HG03097 (cell line): Measurements from ENCODE around the gene KIF16B.
"Not testable (repeated sequence)": the region's sequence is repeated elsewhere in the genome, so short reads cannot be mapped to it uniquely, and the experiment has no call there.

ENCODE experiments used
- ATAC-seq: cut with Tn5 transposase; IDR thresholded peaks from one replicate; pipeline ENCODE4 v1.9.1; 2021; ENCODE audit not compliant: unreplicated experiment, low FRiP score

Gene KIF16B

GRCh38 chr20:16596404-16596803, 23.2 kb upstream of the KIF16B start:
- not testable (repeated sequence) for ATAC-seq

GRCh38 chr20:16595376-16595775, 22.1 kb upstream of the KIF16B start:
- ATAC-seq: no peak

- ATAC-seq: no peak
Observed at GRCh38 chr20:16590041-16590633, 16.9 kb upstream of the KIF16B start.

- no peak for ATAC-seq
Observed at GRCh38 chr20:16589623-16590022, 16.4 kb upstream of the KIF16B start.

- no peak for ATAC-seq
Observed at GRCh38 chr20:16588241-16588640, 15.0 kb upstream of the KIF16B start.

- no peak for ATAC-seq
Observed at GRCh38 chr20:16587066-16587465, 13.8 kb upstream of the KIF16B start.

- no peak for ATAC-seq
Observed at GRCh38 chr20:16583474-16583873, 10.2 kb upstream of the KIF16B start.

GRCh38 chr20:16581241-16581640, 8.0 kb upstream of the KIF16B start:
- ATAC-seq: no peak

GRCh38 chr20:16580620-16581019, 7.4 kb upstream of the KIF16B start:
- ATAC-seq: no peak

- no peak for ATAC-seq
Observed at GRCh38 chr20:16580147-16580546, 6.9 kb upstream of the KIF16B start.

GRCh38 chr20:16576219-16576618, 3.0 kb upstream of the KIF16B start:
- ATAC-seq: no peak

- ATAC-seq: no peak
Observed at GRCh38 chr20:16575390-16576140, 2.3 kb upstream of the KIF16B start.

GRCh38 chr20:16574656-16575355, 1.6 kb upstream of the KIF16B start:
- peak; percentile 73 for ATAC-seq

GRCh38 chr20:16571333-16571732, 1.9 kb downstream of the KIF16B start:
- no peak for ATAC-seq

GRCh38 chr20:16569246-16570153, 3.7 kb downstream of the KIF16B start:
- ATAC-seq: no peak

GRCh38 chr20:16566080-16566479, 7.2 kb downstream of the KIF16B start:
- no peak for ATAC-seq

GRCh38 chr20:16564079-16564478, 9.2 kb downstream of the KIF16B start:
- not testable (repeated sequence) for ATAC-seq

- no peak for ATAC-seq
Observed at GRCh38 chr20:16563066-16563806, 10.0 kb downstream of the KIF16B start.

- ATAC-seq: no peak
Observed at GRCh38 chr20:16562259-16562658, 11.0 kb downstream of the KIF16B start.

- no peak for ATAC-seq
Observed at GRCh38 chr20:16560661-16561060, 12.6 kb downstream of the KIF16B start.
